HL-60 (cell line): Measurements from ENCODE around the gene DBNDD2.

Experiments used
- DNase-seq, 2 experiments: peaks; one replicate each; pipeline ENCODE4 v3.0.0-alpha.2; 2010 to 2020; ENCODE audit warnings: low read depth in 1 of 2, low spot score in 1 of 2
- H3K27ac ChIP-seq: fragments of 250-450 bp; sonication (Bioruptor Pico); replicated peaks from 2 replicates; pipeline ENCODE4 v1.5.1; 2020; ENCODE audit warnings: mild to moderate bottlenecking, moderate library complexity
- H3K27me3 ChIP-seq: fragments of 250-450 bp; sonication (Bioruptor Pico); 2 replicates; pipeline ENCODE4 v1.5.1; 2021; ENCODE audit warnings: mild to moderate bottlenecking, moderate library complexity; ENCODE audit not compliant: insufficient read depth, poor library complexity, severe bottlenecking
- H3K4me3 ChIP-seq: replicated peaks from 2 replicates; pipeline ENCODE4 v1.5.1; 2011; ENCODE audit warnings: mild to moderate bottlenecking, control low read depth, low read length; ENCODE audit not compliant: insufficient read depth
- GABPA ChIP-seq: IDR thresholded peaks from 2 replicates; pipeline ENCODE4 v1.6.1; 2012; ENCODE audit warnings: low read depth
- POLR2AphosphoS5 ChIP-seq: IDR thresholded peaks from 2 replicates; pipeline ENCODE4 v1.6.1; 2012; ENCODE audit warnings: low read depth
- REST ChIP-seq: IDR thresholded peaks from 2 replicates; pipeline ENCODE4 v1.6.1; 2012; ENCODE audit warnings: low read depth; ENCODE audit not compliant: insufficient replicate concordance
- SPI1 ChIP-seq: IDR thresholded peaks from 2 replicates; pipeline ENCODE4 v1.6.1; 2012; ENCODE audit warnings: low read depth, mild to moderate bottlenecking, borderline replicate concordance
- TF ChIP-seq, protein P1 (sequence below): IDR thresholded peaks from one replicate; pipeline ENCODE4 v1.5.1; 2011; ENCODE audit warnings: low read length, control low read depth, inconsistent platforms; ENCODE audit not compliant: insufficient read depth

The DBNDD2 gene

DNA sequence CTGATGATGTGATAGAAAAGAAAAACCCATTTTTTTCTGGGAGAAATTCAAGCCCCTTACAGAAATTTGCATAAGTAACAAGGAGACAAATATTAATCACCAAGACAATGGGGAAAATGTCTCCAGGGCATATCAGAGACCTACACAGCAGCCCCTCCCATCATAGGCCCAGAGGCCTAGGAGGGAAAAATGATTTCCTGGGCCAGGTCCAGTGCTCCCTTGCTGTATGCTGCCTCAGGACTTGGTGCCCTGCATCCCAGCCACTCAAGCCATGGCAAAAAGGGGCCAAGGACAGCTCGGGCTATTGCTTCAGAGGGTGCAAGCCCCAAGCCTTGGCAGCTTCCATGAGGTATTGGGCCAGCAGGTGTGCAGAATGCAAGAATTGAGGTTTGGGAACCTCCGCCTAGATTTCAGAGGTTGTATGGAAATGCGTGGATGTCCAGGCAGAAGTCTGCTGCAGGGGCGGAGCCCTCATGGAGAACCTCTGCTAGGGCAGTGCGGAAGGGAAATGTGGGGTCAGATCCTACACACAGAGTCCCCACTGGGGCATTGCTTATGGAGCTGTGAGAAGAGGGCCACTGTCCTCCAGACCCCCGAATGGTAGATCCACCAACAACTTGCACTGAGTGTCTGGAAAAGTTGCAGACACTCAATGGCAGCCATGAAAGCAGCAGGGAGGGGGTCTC is 7.6 kb upstream of the DBNDD2 start:
- H3K27me3 ChIP-seq, result no peaks in the 10 kb centered on the region
- TF ChIP-seq POLR2AphosphoS5 (no peak), REST (no peak), GABPA (no peak), SPI1 (no peak)
- TF ChIP-seq, protein P1, sequence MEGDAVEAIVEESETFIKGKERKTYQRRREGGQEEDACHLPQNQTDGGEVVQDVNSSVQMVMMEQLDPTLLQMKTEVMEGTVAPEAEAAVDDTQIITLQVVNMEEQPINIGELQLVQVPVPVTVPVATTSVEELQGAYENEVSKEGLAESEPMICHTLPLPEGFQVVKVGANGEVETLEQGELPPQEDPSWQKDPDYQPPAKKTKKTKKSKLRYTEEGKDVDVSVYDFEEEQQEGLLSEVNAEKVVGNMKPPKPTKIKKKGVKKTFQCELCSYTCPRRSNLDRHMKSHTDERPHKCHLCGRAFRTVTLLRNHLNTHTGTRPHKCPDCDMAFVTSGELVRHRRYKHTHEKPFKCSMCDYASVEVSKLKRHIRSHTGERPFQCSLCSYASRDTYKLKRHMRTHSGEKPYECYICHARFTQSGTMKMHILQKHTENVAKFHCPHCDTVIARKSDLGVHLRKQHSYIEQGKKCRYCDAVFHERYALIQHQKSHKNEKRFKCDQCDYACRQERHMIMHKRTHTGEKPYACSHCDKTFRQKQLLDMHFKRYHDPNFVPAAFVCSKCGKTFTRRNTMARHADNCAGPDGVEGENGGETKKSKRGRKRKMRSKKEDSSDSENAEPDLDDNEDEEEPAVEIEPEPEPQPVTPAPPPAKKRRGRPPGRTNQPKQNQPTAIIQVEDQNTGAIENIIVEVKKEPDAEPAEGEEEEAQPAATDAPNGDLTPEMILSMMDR, result no peak
- no peak overlapping the region for H3K27ac ChIP-seq
- no peak overlapping the region for H3K4me3 ChIP-seq
- DNase-seq, result no peak

GRCh38 chr20:45402946-45403345 is 5.1 kb upstream of the DBNDD2 start:
- DNase-seq, result no peak
- H3K4me3 ChIP-seq, result no peak overlapping the region
- TF ChIP-seq SPI1 (no peak), REST (no peak), POLR2AphosphoS5 (no peak), GABPA (no peak)
- TF ChIP-seq, protein P1, result no peak
- H3K27me3 ChIP-seq, result no peaks in the 10 kb centered on the region
- H3K27ac ChIP-seq, result no peak overlapping the region

GRCh38 chr20:45404438-45404837 is 3.7 kb upstream of the DBNDD2 start:
- DNase-seq, result no peak
- no peak overlapping the region for H3K4me3 ChIP-seq
- no peak overlapping the region for H3K27ac ChIP-seq
- no peak for TF ChIP-seq GABPA
- TF ChIP-seq, protein P1, result no peak
- TF ChIP-seq REST, result no peak
- TF ChIP-seq POLR2AphosphoS5, result no peak
- no peak for TF ChIP-seq SPI1
- H3K27me3 ChIP-seq, result no peaks in the 10 kb centered on the region
